ENCODE measurements around the gene PCP2.

DNA sequence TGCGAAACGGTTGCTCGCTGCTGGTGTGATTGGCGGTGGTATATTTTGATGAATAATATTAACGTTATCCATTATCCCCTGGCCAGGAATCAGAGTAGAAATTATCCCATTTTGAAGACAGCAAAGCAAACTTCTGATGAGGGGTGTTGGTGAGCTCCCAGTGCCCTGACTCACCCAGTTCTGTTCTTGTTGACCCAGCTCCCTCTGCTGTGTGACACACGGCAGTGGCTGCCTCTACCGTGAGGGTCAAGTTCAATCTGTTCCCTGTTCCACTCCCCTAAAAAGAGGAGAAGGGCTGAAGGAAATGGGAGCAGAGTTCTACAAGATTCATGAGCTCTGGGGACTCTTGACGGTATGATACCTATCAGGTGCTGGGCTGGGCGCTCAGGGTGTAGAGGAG is 35.8 kb downstream of the PCP2 start:
- TF ChIP-seq, protein P1, sequence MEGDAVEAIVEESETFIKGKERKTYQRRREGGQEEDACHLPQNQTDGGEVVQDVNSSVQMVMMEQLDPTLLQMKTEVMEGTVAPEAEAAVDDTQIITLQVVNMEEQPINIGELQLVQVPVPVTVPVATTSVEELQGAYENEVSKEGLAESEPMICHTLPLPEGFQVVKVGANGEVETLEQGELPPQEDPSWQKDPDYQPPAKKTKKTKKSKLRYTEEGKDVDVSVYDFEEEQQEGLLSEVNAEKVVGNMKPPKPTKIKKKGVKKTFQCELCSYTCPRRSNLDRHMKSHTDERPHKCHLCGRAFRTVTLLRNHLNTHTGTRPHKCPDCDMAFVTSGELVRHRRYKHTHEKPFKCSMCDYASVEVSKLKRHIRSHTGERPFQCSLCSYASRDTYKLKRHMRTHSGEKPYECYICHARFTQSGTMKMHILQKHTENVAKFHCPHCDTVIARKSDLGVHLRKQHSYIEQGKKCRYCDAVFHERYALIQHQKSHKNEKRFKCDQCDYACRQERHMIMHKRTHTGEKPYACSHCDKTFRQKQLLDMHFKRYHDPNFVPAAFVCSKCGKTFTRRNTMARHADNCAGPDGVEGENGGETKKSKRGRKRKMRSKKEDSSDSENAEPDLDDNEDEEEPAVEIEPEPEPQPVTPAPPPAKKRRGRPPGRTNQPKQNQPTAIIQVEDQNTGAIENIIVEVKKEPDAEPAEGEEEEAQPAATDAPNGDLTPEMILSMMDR (IDR thresholded peaks at IDR 0.05), result no peak
- TF ChIP-seq POLR2A (IDR thresholded peaks at IDR 0.05) (no peak), EP300 (IDR thresholded peaks at IDR 0.05) (no peak)
